Upper lobe of left lung (tissue), 6 donors: ENCODE results near the gene EVI2A. TPM values are rescaled to one million over a fixed set of nuclear protein-coding genes. Genes with fewer than 3 reads are reported as not detected.

ENCODE experiments used
- ATAC-seq, 2 donors: fragments of 200-7000 bp; cut with Tn5 transposase; one replicate each; pipeline ENCODE4 v1.9.1; 2022; ENCODE audit warnings: mild to moderate bottlenecking in 2 of 2, moderate library complexity in 2 of 2; ENCODE audit not compliant: low FRiP score in 2 of 2
- DNase-seq, 2 donors: peaks; one replicate each; pipeline ENCODE4 v3.0.0-alpha.2; 2019 to 2020
- H3K27ac ChIP-seq, 4 donors: fragments of 200-600 bp; sonication (generic); one replicate each; pipeline ENCODE4 v1.5.1; 2016 to 2019
- H3K27me3 ChIP-seq, 4 donors: fragments of 200-600 bp; sonication (generic); one replicate each; pipeline ENCODE4 v1.5.1; 2017 to 2019
- H3K36me3 ChIP-seq, 4 donors: fragments of 200-600 bp; sonication (generic); one replicate each; pipeline ENCODE4 v1.5.1; 2016 to 2019
- H3K4me1 ChIP-seq, 4 donors: fragments of 200-600 bp; sonication (generic); one replicate each; pipeline ENCODE4 v1.5.1; 2018 to 2019
- H3K4me3 ChIP-seq, 4 donors: fragments of 200-600 bp; sonication (generic); one replicate each; pipeline ENCODE4 v1.5.1; 2017 to 2019; ENCODE audit warnings: mild to moderate bottlenecking in 2 of 4, moderate library complexity in 1 of 4
- H3K9me3 ChIP-seq, 4 donors: fragments of 200-600 bp; sonication (generic); one replicate each; pipeline ENCODE4 v1.5.1; 2018 to 2019
- EP300 ChIP-seq, 4 donors: sonication (generic); formaldehyde crosslinking; IDR thresholded peaks; one replicate each; pipeline ENCODE4 v1.5.1; 2017; ENCODE audit warnings: antibody characterized with exemption in 4 of 4, control low read depth in 2 of 4
- POLR2A ChIP-seq, 4 donors: fragments of 450-650 bp; IDR thresholded peaks; one replicate each; pipeline ENCODE4 v1.5.1; 2016 to 2017; ENCODE audit warnings: antibody characterized with exemption in 4 of 4, mild to moderate bottlenecking in 2 of 4
- POLR2AphosphoS5 ChIP-seq, 2 donors: sonication (generic); formaldehyde crosslinking; IDR thresholded peaks; one replicate each; pipeline ENCODE4 v1.5.1; 2017; ENCODE audit warnings: antibody characterized with exemption in 2 of 2
- WGBS, 2 donors: methylation state at CpG; one replicate each; pipeline ENCODE4 v1.1.5; 2017 to 2018; 5-methylcytosine and 5-hydroxymethylcytosine counted together
- total RNA-seq, 6 donors: library from RNA; depleted of rRNA in 4 of 6; stranded (reverse); fragments of >200 nt in 4 of 6; gene quantifications; one replicate each; pipeline versions ENCODE4 v1.1.0 to v1.2.1, GENCODE V29; 2016 to 2021
- TF ChIP-seq, protein P1 (sequence below), 6 experiments: fragments of 450-650 bp in 4 of 6; fragments of 200-600 bp in 2 of 6; sonication (generic) in 2 of 6; IDR thresholded peaks; one replicate each; pipeline ENCODE4 v1.5.1; 2016 to 2019; ENCODE audit warnings: antibody characterized with exemption in 6 of 6
- donor health status: DM: no; HTN: no; CAD: no; lungs with moderate emphysema.
- donor health status: DM: no; HTN: yes; CAD: no; lungs with severe emphysema.

EVI2A gene
- total RNA-seq, 6 donors from 2014 or later, result 6.1 to 31.3 (median 23.8) TPM

DNA sequence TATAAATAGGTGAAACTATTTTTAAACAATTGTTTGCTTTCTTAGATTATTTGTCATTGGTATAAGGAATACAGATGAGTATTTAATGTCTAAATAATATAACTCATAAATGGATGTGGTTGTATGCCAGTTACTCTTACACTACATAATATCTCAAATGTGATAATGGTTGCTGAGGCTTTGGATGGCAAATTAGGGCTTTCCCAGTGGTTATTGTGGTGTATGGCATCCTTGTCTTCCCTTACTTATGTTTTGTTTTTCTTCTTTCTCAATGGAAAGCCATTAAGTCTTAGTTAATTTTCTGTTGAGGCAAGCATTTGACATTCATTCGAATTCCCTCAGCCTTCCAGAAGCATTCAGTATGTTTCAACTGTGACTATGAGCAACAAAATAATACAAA is 34.8 kb downstream of the EVI2A start:
- Histone ChIP-seq H3K27me3 (no peaks in the 10 kb centered on the region), H3K4me1 (no peaks in the 10 kb centered on the region), H3K27ac (no peak overlapping the region), H3K36me3 (peaks cover 0 to 2% (median 0%) of the 10 kb centered on the region in 4 donors), H3K4me3 (no peak overlapping the region), H3K9me3 (no peaks in the 10 kb centered on the region)
- DNase-seq, result no peak
- ATAC-seq, result no peak
- 93% methylated on average over 1 of the region's 1 CpG for WGBS, 2 donors
- TF ChIP-seq POLR2A (IDR thresholded peaks at IDR 0.05) (no peak), EP300 (IDR thresholded peaks at IDR 0.05) (no peak), POLR2AphosphoS5 (IDR thresholded peaks at IDR 0.05) (no peak)
- TF ChIP-seq, protein P1, sequence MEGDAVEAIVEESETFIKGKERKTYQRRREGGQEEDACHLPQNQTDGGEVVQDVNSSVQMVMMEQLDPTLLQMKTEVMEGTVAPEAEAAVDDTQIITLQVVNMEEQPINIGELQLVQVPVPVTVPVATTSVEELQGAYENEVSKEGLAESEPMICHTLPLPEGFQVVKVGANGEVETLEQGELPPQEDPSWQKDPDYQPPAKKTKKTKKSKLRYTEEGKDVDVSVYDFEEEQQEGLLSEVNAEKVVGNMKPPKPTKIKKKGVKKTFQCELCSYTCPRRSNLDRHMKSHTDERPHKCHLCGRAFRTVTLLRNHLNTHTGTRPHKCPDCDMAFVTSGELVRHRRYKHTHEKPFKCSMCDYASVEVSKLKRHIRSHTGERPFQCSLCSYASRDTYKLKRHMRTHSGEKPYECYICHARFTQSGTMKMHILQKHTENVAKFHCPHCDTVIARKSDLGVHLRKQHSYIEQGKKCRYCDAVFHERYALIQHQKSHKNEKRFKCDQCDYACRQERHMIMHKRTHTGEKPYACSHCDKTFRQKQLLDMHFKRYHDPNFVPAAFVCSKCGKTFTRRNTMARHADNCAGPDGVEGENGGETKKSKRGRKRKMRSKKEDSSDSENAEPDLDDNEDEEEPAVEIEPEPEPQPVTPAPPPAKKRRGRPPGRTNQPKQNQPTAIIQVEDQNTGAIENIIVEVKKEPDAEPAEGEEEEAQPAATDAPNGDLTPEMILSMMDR (IDR thresholded peaks at IDR 0.05), result no peak

GRCh38 chr17:31283841-31284240 is 37.6 kb downstream of the EVI2A start:
- Histone ChIP-seq H3K4me1 (no peaks in the 10 kb centered on the region), H3K27me3 (no peaks in the 10 kb centered on the region), H3K4me3 (no peak overlapping the region), H3K27ac (no peak overlapping the region), H3K36me3 (peaks cover 0 to 2% (median 0%) of the 10 kb centered on the region in 4 donors), H3K9me3 (no peaks in the 10 kb centered on the region)
- ATAC-seq (no peak), DNase-seq (no peak)
- TF ChIP-seq, protein P1 (IDR thresholded peaks at IDR 0.05), result no peak
- TF ChIP-seq POLR2AphosphoS5 (IDR thresholded peaks at IDR 0.05), result no peak
- no peak for TF ChIP-seq POLR2A (IDR thresholded peaks at IDR 0.05)
- no peak for TF ChIP-seq EP300 (IDR thresholded peaks at IDR 0.05)

DNA sequence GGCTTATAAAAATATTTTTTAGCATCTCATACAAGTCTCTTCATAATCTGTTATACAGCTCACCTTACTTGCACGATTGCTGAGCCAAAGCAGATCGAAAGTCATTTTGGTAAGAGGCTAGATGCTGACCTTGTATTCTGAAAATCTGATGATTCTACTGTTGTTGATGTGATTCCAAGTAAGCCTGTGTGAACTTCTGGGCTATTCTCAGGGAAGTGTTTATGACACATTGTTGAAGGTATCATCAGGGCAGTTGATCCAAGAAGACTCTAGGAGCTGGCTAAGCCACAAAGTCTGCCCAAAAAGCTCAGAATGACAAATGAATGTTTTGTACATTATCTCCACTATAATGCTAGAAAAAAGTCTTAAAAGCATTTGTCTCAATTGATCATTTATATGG is 40.4 kb downstream of the EVI2A start:
- no peaks in the 10 kb centered on the region for H3K27me3 ChIP-seq
- DNase-seq (no peak), ATAC-seq (no peak)
- H3K36me3 ChIP-seq, result peaks cover 0 to 16% (median 0%) of the 10 kb centered on the region in 4 donors
- H3K4me1 ChIP-seq, result no peaks in the 10 kb centered on the region
- no peak overlapping the region for H3K4me3 ChIP-seq
- TF ChIP-seq, protein P1 (IDR thresholded peaks at IDR 0.05), result no peak
- no peak for TF ChIP-seq POLR2AphosphoS5 (IDR thresholded peaks at IDR 0.05)
- TF ChIP-seq POLR2A (IDR thresholded peaks at IDR 0.05), result no peak
- no peak for TF ChIP-seq EP300 (IDR thresholded peaks at IDR 0.05)
- no peak overlapping the region for H3K27ac ChIP-seq
- WGBS, 2 donors, result 95 to 100% methylated on average over 2 of the region's 2 CpGs
- no peaks in the 10 kb centered on the region for H3K9me3 ChIP-seq

DNA sequence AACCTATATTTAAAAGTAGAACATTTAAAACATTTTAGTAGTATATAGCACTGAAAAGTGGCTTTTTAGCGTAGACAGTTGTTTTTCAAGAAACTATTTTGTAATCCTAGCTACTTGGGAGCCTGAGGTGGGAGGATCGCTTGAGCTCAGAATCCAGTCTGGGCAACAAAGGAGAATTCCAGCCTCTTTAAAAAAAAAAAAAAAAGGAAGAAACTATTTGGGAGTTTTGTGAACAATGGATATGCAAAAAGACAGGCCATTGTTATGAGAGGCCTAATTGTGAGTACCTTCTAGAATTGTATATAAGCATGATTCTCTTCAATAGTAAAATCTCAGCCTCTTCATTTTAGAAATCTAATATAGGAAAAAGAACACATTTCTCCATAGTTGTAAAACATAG is 42.0 kb downstream of the EVI2A start:
- DNase-seq (no peak), ATAC-seq (no peak)
- H3K27me3 ChIP-seq, result no peaks in the 10 kb centered on the region
- TF ChIP-seq, protein P1 (IDR thresholded peaks at IDR 0.05), result no peak
- TF ChIP-seq POLR2AphosphoS5 (IDR thresholded peaks at IDR 0.05) (no peak), POLR2A (IDR thresholded peaks at IDR 0.05) (no peak), EP300 (IDR thresholded peaks at IDR 0.05) (no peak)
- no peaks in the 10 kb centered on the region for H3K9me3 ChIP-seq
- 95 to 96% methylated on average over 2 of the region's 2 CpGs for WGBS, 2 donors
- no peak overlapping the region for H3K27ac ChIP-seq
- H3K36me3 ChIP-seq, result peaks cover 0 to 16% (median 0%) of the 10 kb centered on the region in 4 donors
- no peak overlapping the region for H3K4me3 ChIP-seq
- H3K4me1 ChIP-seq, result peaks cover 5 to 8% (median 6%) of the 10 kb centered on the region in 4 donors

DNA sequence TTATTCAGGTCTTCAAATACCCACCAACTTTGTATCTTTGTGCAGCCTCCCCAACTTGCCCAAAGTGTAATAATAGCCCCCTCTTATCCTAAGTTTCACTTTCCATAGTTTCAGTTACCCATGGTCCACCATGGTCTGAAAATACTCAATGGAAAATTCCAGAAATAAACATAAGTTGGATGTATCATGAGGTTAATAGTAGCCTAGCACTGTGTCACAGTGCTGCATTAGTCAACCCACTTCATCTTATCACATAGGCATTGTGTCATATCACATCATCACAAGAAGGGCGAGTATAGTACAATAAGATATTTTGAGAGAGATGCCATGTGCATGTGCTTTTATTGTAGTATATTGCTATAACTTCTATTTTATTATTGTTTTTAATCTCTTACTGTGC is 46.3 kb downstream of the EVI2A start:
- Histone ChIP-seq H3K36me3 (peaks cover 0 to 13% (median 0%) of the 10 kb centered on the region in 4 donors), H3K27me3 (no peaks in the 10 kb centered on the region), H3K4me1 (peaks cover 12 to 19% (median 16%) of the 10 kb centered on the region in 4 donors), H3K9me3 (no peaks in the 10 kb centered on the region), H3K27ac (peak overlapping the region in 3 of 4 donors; percentile 9 to 61 (median 25)), H3K4me3 (no peak overlapping the region)
- TF ChIP-seq EP300 (IDR thresholded peaks at IDR 0.05) (no peak), POLR2A (IDR thresholded peaks at IDR 0.05) (no peak), POLR2AphosphoS5 (IDR thresholded peaks at IDR 0.05) (no peak)
- TF ChIP-seq, protein P1 (IDR thresholded peaks at IDR 0.05), result no peak
- ATAC-seq (peak in 1 of 2 donors; percentile 31), DNase-seq (no peak)
- 82 to 86% methylated on average over 1 of the region's 1 CpG for WGBS, 2 donors
